Ishikawa (cell line): Measurements from ENCODE around the gene ELOVL4.

ENCODE experiments used
- CEBPB ChIP-seq: IDR thresholded peaks from 2 replicates; pipeline ENCODE4 v1.6.1; 2012
- CREB1 ChIP-seq: IDR thresholded peaks from 2 replicates; pipeline ENCODE4 v1.6.1; 2012; ENCODE audit warnings: low read depth
- EP300 ChIP-seq: IDR thresholded peaks from 2 replicates; pipeline ENCODE4 v1.6.1; 2012; ENCODE audit warnings: borderline replicate concordance
- FOXM1 ChIP-seq: IDR thresholded peaks from 2 replicates; pipeline ENCODE4 v1.6.1; 2012; ENCODE audit warnings: low read depth, borderline replicate concordance
- MAX ChIP-seq: IDR thresholded peaks from 2 replicates; pipeline ENCODE4 v1.6.1; 2012
- RAD21 ChIP-seq: IDR thresholded peaks from 2 replicates; pipeline ENCODE4 v1.6.1; 2012; ENCODE audit warnings: low read depth
- REST ChIP-seq: IDR thresholded peaks from 2 replicates; pipeline ENCODE4 v1.6.1; 2012; ENCODE audit warnings: low read depth, mild to moderate bottlenecking
- TCF12 ChIP-seq: IDR thresholded peaks from 2 replicates; pipeline ENCODE4 v1.6.1; 2012; ENCODE audit warnings: low read depth
- TEAD4 ChIP-seq: IDR thresholded peaks from 2 replicates; pipeline ENCODE4 v1.6.1; 2012
- USF1 ChIP-seq: IDR thresholded peaks from 2 replicates; pipeline ENCODE4 v1.6.1; 2012
- ZBTB7A ChIP-seq: IDR thresholded peaks from 2 replicates; pipeline ENCODE4 v1.6.1; 2012; ENCODE audit warnings: low read depth

- TF ChIP-seq RAD21 (no peak), MAX (no peak), CEBPB (no peak), EP300 (no peak), ZBTB7A (no peak), CREB1 (no peak), TCF12 (no peak), FOXM1 (no peak), TEAD4 (no peak), REST (no peak), USF1 (no peak)
Measured at GRCh38 chr6:79969784-79970183, 22.4 kb upstream of the ELOVL4 start.
